NCI-H128 (cell line): ENCODE measurements around the gene ABCG2.
"Not testable (repeated sequence)": the region's sequence is repeated elsewhere in the genome, so short reads cannot be mapped to it uniquely, and the experiment has no call there.

ENCODE experiments used
- DNase-seq: peaks from one replicate; lab custom pipeline; 2025; ENCODE audit not compliant: unreplicated experiment; lab: John Stamatoyannopoulos, UW

The ABCG2 gene

DNA sequence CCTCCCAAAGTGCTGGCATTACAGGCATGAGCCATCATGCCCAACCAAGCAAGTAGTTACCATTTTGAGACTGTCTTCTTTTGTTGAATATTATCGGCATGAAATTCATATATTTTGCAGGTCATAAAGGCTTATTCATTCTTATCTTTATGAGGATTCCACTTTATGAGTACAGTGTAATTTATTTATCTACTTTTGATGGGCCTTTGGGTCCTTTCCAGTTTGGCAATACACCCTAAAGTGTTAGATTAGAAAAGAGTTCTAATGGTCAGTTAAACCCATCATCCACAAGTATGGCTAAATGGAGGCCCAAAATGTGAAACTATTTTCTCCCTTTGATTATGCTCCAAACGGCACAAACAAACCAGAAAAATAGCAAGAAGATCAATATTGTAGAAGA lies 10.9 kb upstream of the ABCG2 start:
- DNase-seq, result no peak

DNA sequence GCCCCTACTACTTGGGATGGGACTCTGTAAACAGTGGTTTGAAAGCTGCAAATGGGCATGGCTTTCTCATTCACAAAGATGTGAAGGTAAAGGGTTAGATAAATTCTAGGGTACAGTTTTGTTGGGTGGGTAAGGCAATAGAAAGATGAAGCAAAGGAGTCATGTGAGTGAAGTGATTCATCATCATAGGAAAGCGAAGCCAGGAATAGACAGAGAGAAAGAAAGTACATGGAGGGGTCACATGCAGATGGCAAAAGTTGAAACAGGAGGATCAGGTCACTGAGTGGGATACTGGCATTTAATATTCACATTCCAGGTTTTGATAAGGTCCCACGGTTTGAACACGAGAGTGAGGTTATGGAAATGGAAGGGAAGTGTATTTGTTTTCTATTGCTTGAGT lies 8.2 kb upstream of the ABCG2 start:
- no peak for DNase-seq

DNA sequence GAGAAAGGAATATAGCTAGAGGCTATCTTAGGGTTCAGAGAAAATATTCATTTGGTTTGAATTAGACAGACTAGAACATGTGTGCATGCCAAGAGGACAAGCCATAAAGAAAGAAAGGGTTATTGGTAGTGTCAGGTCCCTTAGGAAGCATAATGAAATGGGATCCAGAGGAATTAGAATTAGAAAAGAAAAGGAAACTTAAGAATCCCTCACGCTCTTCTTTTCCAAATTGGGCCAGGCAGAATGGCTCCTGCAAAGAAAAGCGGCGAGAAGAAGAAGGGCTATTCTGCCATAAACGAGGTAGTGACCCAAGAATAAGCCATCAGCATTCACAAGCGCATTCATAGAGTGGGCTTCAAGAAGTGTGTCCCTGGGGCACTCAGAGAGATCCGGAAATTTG lies 4.9 kb upstream of the ABCG2 start:
- no peak for DNase-seq

DNA sequence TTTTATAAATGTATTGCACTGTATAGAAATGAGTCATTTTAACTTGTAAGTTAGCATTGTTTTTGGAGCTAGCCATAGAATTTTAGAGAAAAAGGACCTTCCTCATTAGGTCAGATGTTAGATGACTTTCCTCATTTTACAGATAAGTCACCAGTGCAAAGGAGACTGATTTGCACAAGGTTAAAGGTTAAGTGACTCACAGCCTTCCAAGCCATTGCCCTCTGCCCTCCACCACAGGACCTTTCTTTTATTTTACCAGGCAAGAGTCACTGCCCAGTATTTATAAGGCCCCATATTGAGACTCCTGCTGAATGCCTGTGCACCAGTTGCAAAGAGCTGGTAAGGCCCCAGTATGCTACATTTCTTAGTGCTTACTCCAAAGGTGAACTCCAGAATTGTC lies 4.2 kb upstream of the ABCG2 start:
- no peak for DNase-seq

DNA sequence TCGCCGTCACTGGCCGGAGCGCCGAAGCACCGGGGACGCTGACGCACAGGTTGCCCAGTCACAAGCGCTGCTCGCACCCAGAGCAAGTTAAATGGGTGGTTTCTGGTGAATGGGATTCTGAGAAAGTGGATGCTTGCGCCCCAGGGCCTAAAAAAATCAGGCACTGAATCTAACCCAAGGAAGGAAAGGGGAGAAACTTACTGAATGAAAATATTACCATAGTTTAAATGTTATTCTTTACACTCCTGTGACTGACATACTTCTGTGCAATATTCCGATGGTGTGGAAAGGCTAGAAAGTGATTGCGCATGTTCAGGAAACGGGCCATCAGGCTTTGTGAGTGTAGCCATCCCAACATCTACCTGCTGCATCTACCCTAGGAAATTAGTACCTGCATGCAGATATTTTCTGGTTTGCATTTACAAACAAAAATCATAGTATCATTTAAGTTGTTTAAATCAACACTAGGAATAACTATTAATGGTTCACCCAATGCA lies 838 bp upstream of the ABCG2 start:
- DNase-seq, result no peak

DNA sequence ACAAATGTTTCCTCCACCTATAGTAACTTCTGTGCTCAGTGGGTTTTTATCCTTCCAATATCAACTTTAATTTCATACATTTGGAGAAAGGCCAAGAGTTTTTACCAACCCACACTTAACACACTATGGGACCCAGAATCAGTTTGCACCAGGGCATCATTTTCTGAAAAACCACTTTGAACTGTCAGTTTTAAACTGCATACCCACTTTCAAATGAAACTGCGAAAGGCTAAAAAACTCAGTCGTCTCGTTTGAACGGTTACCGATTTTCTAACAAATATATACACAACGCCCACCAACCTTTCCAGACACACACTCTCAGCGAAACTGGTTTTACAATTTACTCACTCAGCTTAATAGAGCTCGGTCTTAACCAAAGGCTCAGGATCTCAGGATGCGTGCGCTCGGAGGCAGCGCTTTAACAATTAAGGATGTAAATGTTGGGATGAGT lies 376 bp downstream of the ABCG2 start:
- DNase-seq, result no peak

DNA sequence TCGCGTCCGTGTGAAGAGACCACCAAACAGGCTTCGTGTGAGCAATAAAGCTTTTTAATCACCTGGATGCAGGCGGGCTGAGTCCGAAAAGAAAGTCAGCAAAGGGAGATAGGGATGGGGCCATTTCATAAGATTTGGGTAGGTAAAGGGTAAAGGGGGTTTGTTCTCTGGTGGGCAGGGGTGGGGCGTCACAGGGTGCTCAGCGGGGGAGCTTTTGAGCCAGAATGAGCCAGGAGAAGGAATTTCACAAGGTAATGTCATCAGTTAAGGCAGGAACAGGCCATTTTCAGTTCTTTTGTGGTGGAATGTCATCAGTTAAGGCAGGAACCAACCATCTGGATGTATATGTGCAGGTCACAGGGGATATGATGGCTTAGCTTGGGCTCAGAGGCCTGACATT lies 6.1 kb downstream of the ABCG2 start:
- not testable (repeated sequence) for DNase-seq

DNA sequence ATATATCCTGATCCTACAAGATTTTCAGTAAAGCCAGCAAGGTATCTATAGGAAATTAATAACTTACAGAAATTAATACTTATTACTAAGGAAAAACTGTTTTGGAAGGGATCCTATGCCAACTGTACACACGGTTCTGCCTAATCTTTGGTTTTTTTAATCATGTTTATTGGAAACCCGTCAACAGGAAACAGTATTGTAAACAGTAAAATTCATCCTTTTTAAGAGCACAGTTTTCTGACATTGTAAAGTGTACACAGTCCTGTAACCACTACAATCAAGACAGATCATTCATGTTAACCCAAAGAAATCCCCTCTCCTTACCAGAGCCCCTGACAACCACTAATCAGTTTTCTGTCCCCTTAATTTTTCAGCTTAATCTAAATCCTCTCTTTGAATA lies 9.9 kb downstream of the ABCG2 start:
- no peak for DNase-seq

DNA sequence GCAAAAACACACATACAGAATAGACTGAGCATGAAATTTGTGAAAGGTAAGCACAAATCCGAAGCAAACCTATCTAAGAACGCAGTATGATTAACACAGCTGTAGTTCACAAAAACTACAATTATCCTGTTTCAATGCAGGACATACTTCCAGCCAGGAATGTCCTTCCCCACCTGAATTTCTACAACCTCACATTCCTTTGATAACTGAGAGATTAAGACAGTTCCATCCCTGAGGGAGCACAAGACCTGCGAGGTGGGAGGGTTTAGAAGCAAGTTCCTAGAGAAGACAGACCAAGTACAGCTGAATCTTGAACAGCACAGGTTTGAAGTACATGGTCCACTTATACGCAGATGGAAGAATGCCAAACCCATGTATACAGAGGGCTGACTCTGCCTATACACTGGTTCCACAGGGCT lies 10.6 kb downstream of the ABCG2 start:
- no peak for DNase-seq

DNA sequence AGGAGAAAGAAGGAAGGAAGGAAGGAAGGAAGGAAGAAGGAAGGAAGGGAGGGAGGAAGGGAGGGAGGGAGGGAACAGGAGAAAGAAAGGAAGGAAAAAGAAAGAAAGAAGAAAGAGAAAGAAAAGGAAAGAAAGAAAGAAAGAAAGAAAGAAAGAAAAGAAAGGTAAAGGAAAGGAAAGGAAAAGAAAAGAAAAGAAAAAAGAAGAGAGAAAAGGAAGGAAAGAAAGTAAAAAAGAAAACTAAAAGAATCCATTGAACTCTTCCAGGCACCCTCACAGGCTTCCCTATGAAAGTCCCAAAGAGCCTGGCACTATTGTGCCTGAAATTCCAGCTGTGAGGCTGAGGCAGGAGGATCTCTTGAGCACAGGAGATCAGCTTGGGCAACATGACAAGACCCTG lies 11.5 kb downstream of the ABCG2 start:
- no peak for DNase-seq

DNA sequence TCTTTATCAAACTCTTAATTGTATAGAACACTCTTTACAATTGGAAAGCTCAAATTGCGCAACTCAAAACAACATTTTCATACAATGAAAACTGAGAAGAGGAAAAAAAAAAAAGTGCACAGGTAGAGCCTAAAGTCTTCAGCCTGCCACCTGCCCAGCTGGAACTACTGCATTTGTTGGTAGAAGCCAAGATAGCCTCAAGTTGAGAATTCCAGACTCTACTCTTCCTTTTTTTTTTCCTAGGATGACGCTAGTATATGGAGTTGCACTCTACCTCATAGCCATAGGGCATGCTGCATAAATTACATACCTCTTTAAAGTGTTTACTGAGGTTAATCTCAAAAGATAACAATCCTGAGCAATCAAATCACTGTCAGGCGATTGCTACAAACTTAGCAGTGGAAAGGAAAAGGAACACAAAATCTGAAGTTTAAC lies 13.6 kb downstream of the ABCG2 start:
- no peak for DNase-seq

DNA sequence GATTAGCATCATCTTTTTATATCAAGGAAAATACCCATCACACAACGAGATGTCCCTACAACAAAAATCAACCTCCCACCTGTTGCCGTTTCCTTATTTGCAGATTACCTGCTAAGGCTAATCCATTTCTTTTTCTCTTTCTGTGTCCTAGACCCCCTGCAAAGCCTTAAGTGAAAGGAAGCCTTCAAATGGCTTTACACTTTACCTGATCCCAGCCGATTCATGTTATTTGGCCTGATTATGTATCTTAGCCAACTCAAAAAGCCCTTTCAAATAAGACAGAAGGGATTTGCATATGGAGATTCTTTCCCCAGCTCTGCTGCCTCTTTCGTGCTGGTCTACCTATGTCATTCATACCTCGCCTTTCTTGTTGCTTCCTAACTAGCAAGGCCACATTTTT lies 14.4 kb downstream of the ABCG2 start:
- no peak for DNase-seq

DNA sequence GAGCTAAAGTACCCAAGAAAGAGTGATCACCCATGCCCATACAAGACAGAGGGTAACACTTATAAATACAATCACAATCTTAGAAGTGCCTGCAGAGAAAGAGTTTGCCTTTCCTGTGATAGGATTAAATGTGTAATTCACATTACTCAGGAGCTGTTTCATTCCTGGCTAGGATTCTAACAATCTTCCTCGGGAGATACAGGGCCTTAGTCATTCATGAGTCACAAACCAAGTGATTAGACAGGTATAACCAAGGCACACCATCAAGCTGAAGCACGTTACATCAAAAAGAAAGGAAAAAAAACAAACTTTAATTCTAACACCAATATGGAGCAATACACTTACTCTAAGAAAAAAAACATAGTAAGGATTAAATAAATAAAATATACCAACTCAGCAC lies 14.9 kb downstream of the ABCG2 start:
- DNase-seq, result no peak

DNA sequence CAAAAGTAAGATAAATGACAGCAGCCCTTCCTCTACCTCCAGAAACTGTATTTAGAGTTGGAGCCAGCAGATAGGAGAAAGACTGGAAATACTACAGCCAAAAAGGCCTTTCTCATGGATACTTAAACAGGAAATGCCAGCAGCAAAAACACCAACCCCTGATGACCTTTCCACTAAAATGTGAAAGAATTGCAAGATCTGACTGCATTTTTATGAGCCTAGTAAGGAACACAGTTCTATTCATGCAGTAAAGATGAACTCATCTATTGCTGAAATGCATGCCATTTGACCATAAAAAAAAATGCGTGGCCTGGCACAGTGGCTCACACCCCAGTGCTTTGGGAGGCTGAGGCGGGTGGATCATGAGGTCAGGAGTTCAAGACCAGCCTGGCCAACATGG lies 19.9 kb downstream of the ABCG2 start:
- no peak for DNase-seq

DNA sequence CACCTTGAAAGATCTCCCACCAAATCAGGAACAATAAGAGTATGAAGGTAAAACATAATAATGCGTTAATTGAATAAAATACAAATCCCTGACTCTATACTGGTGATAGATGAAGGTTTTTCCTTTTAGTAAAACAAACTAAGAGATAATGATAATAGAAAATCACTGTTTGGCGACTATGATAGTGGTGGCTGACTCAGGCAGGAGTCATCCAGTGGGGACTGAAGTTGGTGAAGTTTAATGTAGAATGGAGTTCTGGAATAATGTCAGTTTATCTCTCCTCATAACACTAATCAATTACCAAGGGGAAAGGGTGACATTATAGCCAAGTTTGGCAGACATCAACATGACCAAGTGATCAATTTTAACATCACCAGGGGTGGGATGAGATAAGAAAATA lies 21.3 kb downstream of the ABCG2 start:
- no peak for DNase-seq

DNA sequence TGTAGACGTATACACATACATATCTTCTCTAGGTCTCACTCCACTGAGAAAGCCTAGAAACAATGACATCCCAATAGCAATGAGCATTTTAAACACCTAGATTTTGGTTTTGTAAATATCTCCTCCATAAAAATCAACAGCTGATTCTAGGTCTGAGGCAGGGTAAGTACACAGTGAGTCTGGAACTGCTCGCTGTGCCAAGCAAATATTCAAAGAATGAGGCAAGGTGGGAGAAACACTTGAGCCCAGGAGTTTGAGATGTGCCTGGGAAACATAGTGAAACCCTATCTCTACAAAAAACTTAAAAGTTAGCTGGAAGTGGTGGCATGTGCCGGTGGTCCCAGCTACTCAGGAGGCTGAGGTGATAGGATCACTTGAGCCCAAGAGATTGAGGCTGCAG lies 22.2 kb downstream of the ABCG2 start:
- DNase-seq, result no peak

DNA sequence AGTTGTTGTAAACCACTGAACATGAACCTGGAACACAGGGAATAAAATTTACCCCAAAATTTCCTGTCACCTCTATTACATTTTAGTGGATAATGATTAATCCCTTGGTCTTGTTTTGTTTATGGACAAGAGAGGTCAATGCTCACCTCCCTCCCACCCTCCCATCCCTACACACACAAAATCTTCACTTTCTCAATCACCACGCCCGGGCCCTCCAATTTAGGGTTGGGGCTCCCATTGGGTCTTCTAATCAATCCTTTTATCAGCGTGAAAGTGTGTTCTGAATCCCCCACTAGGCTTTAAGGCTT lies 23.1 kb downstream of the ABCG2 start:
- DNase-seq, result no peak

DNA sequence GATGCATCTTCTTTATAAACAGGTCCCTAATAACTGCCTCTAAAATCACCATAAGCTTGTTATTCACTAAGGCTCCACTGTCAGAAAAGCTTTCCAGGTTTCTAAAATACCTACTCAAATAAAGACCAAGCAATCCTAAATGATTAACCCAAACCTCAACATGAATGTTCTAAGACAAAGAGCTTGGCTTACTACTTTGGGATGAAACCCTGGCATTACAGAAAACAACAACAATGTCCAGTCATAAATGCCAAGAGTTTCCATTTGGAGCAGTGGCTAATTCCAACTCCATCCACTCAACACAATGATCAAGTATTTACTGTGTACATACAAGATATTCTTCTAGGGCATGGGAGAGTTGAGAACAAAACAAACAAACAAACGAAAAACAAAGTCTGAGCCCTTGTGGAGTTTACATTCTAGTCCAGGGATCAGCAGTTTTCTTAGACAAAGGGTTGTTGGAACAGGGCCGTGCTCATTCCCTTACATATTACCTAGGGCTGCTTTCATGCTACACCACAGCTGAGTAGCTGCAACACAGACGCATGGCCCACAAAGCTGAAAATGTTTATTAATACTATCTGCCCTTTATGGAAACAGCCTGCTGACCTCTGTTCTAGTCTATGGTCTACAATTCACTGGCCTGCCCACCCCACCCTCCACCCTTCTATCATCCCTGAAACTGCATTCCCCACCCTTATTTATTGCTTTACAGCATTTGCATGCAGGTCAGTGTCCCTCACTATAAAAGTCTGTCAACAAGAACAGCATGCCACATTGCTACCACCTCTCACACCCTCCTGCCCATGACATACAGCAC lies 23.7 kb downstream of the ABCG2 start:
- no peak for DNase-seq

DNA sequence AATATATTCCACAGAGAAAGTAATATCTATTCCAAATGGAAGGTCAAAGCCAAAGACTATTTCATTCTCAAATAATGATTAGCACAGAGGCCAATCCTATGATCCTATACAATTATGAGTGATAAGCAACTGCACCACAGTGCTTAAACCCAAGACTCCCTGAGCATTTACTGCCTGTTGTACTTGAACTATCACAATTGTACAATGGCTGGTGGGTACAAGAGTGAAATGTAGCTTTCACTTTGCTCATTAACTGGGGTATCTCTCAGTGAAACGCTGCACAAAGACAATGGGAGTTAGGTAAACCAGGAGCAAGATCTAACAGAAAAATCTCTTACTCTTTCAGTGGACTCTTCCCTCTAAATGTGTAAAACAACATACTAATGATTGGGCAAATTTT lies 24.3 kb downstream of the ABCG2 start:
- no peak for DNase-seq

DNA sequence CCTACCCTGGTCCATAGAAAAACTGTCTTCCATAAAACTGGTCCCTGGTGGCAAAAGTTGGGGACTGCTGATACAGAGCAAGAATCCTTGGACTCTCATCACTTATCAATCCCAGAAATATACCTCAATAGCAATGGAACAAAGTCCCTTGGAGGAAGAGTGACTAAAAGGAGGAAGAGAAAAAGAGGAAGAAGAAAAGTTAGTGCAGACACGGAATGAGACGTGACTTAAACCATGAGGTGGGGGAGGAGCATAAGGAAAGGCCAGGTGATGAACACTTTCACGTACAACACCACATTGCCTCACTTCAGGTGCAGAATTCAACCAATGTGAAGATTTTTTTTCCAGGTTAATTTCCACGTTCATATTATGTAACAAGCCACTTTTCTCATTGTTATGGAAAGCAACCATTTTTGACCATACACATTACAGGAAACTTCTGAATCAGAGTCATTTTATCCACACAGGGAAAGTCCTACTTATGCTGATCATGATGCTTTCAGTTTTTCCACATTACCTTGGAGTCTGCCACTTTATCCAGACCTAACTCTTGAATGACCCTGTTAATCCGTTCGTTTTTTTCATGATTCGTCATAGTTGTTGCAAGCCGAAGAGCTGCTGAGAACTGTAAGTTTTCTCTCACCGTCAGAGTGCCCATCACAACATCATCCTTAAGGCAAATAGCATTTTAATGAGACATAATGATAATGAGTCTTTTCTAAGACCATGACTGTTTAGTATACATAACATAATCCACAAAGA lies 27.7 kb downstream of the ABCG2 start:
- DNase-seq, result no peak

DNA sequence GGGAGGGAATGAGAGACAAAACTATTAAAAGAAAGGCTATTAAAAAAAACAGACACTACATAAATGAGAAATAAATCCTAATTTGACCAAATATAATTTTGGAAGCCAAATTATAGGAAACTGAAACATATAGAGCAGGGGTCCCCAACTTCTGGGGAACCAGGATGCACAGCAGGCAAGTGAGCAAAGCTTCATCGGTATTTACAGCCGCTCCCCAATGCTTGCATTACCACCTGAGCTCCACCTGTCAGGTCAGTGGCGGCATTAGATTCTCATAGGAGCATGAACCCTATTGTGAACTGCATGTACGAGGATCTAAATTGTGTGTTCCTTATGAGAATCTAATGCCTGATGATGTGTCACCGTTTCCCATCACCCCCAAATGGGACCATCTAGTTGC lies 28.4 kb downstream of the ABCG2 start:
- DNase-seq, result no peak

DNA sequence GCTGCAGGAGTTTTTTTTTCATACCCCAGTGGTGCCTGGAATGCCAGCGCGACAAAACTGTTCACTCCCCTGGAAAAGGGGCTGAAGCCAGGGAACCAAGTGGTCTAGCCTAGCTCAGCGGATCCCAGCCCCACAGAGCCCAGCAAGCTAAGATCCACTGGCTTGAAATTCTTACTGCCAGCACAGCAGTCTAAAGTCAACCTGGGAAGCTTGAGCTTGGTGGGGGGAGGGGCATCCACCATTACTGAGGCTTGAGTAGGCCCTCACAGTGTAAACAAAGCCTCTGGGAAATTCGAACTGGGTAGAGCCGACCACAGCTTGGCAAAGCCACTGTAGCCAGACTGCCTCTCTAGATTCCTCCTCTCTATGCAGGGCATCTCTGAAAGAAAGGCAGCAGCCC lies 36.2 kb downstream of the ABCG2 start:
- DNase-seq, result not testable (repeated sequence)
